Psoas muscle (tissue), 8 donors: ENCODE measurements around the gene RIMS1. TPM values are rescaled to one million over a fixed set of nuclear protein-coding genes. Genes with fewer than 3 reads are reported as not detected.

Experiments
- ATAC-seq, 4 donors: fragments of 200-7000 bp; cut with Tn5 transposase; one replicate each; pipeline ENCODE4 v1.9.1; 2020; ENCODE audit warnings: moderate library complexity in 3 of 4, mild to moderate bottlenecking in 2 of 4
- DNase-seq, 2 donors: peaks; one replicate each; pipeline ENCODE4 v3.0.0-alpha.2; 2020
- H3K27ac ChIP-seq: fragments of 200-600 bp; one replicate; pipeline ENCODE4 v1.8.0; 2022
- H3K27me3 ChIP-seq, 3 donors: fragments of 200-600 bp in 1 of 3; one replicate each; pipeline versions ENCODE4 v1.6.1 to v1.8.0; 2013 to 2022; ENCODE audit warnings: low read length in 2 of 3, mild to moderate bottlenecking in 2 of 3, moderate library complexity in 1 of 3; ENCODE audit not compliant: insufficient read depth in 3 of 3
- H3K36me3 ChIP-seq, 2 donors: fragments of 200-600 bp in 1 of 2; one replicate each; pipeline versions ENCODE4 v1.6.1 to v1.8.0; 2013 to 2022; ENCODE audit warnings: low read depth in 1 of 2, mild to moderate bottlenecking in 1 of 2, moderate library complexity in 1 of 2; ENCODE audit not compliant: insufficient read depth in 1 of 2
- H3K4me1 ChIP-seq: fragments of 200-600 bp; one replicate; pipeline ENCODE4 v1.8.0; 2022
- H3K4me3 ChIP-seq: fragments of 200-600 bp; one replicate; pipeline ENCODE4 v1.8.0; 2022; ENCODE audit warnings: mild to moderate bottlenecking
- H3K9me3 ChIP-seq: fragments of 200-600 bp; one replicate; pipeline ENCODE4 v1.8.0; 2022
- WGBS, 3 donors: extraction: QIAGEN DNeasy Blood & Tissue Kit; methylation state at CpG; one replicate each; pipeline versions ENCODE4 v1.1.6 to v1.1.7; 2013; 5-methylcytosine and 5-hydroxymethylcytosine counted together
- intact Hi-C, 2 donors: fragments of 100-400 bp; cut with DNase I; formaldehyde crosslinking; loops; one replicate each; pipeline versions ENCODE4 v1.11.0 to v1.14.2; 2022
- polyA plus RNA-seq, 3 donors: library from polyadenylated mRNA; stranded (reverse); fragments of 200-250 nt; gene quantifications; one replicate each; pipeline ENCODE4 v1.2.3, GENCODE V29; 2013
- total RNA-seq, 4 donors: library from RNA; stranded (reverse); fragmentation: NEBNext Ultra II Directional in 2 of 4; extraction: Animal tissue kit (Norgen Biotek cat#: 25700) in 2 of 4; gene quantifications; one replicate each; pipeline versions ENCODE4 v1.2.1 to v1.2.4, GENCODE V29; 2021 to 2023
- TF ChIP-seq, protein P1 (sequence below): fragments of 200-600 bp; IDR thresholded peaks from one replicate; pipeline ENCODE4 v1.8.0; 2022; ENCODE audit warnings: antibody characterized with exemption
- donor health status: healthy with polysubstance abuse.
- donor health status: DM: no; HTN: no; CAD: no; lungs with moderate emphysema.
- donor health status: Bipolar disorder and iron deficiency.
- donor health status: healthy.
- donor health status: DM: yes; HTN: yes; CAD: no.
- donor health status: DM: no; HTN: no; CAD: no.
- donor health status: DM: no; HTN: no; CAD: no.
- donor health status: DM: yes; HTN: yes; CAD: no.

Gene RIMS1
- total and polyA plus RNA-seq, 7 donors, result 0.03 to 2.0 (median 0.22) TPM

DNA sequence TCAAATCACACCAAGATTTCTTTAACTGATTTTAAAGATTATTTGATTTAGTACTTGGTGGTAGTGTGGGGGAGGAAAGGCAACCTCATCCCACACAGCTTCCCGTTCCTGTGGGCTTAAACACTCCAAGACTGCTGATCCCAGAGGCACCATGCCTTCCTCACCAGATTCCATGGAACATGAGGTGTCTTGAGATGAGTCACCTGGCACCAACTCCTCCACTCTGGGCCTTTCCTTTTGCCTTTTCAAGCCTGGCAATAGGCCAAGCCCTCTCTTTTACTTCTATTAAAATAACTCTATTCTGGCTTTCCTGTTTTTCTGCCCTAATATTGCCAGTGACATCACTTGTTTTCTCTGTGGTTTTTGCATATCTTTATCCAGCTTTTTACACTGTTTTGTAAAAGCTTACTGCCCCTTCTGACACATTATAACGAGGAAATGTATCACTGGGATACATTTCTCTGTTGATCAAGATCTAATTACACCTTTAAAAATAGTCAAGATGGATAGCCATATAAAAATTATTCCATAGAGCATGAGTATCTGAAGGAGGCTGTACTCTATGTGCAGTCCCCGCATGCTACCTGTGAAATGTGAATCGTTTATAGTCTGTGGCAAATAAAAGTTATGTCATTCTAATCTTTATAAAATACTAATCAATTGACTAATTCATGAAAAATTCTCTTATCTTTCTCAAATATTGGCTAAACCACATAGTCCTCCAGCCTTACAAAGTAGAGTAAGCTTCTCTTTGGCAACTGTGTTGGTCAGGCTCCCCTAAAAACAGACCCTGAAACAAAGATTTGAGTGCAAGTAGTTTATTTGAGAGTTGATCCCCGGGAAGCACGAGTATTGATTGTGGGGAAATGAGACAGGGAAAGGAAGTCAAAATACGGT lies 477.7 kb downstream of the RIMS1 start:
- Histone ChIP-seq H3K4me1 (no peaks in the 10 kb centered on the region), H3K27ac (no peak overlapping the region), H3K36me3 (no peaks in the 10 kb centered on the region), H3K27me3 (peaks cover 0 to 3% (median 0%) of the 10 kb centered on the region in 3 donors), H3K9me3 (no peaks in the 10 kb centered on the region), H3K4me3 (no peak overlapping the region)
- DNase-seq (no peak), ATAC-seq (peak in 1 of 4 donors; percentile 30)
- TF ChIP-seq, protein P1, sequence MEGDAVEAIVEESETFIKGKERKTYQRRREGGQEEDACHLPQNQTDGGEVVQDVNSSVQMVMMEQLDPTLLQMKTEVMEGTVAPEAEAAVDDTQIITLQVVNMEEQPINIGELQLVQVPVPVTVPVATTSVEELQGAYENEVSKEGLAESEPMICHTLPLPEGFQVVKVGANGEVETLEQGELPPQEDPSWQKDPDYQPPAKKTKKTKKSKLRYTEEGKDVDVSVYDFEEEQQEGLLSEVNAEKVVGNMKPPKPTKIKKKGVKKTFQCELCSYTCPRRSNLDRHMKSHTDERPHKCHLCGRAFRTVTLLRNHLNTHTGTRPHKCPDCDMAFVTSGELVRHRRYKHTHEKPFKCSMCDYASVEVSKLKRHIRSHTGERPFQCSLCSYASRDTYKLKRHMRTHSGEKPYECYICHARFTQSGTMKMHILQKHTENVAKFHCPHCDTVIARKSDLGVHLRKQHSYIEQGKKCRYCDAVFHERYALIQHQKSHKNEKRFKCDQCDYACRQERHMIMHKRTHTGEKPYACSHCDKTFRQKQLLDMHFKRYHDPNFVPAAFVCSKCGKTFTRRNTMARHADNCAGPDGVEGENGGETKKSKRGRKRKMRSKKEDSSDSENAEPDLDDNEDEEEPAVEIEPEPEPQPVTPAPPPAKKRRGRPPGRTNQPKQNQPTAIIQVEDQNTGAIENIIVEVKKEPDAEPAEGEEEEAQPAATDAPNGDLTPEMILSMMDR, result no peak
- 67 to 72% (median 68%) methylated on average over 7 of the region's 7 CpGs for WGBS, 3 donors
- intact Hi-C loops, result no loop called here

DNA sequence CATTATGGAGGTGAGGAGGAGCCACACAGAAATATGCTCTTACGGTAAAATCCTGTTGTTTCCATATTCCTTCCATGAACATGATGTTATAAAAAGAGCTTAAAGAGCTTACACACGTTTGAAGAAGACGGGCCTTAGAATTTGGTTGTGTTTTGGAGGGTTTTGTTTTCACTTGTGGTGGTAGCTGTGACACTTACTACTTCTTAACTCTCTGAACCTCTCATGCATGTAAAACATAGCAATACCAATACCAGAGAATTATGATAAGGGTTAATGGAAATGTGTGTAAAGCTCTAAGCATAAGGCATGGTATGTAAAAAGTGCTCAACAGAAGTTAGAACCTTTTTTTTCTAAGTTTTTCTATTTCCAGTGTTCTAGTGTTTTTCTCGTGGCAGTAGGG lies 479.4 kb downstream of the RIMS1 start:
- Histone ChIP-seq H3K27ac (no peak overlapping the region), H3K36me3 (no peaks in the 10 kb centered on the region), H3K4me1 (no peaks in the 10 kb centered on the region), H3K9me3 (no peaks in the 10 kb centered on the region), H3K4me3 (no peak overlapping the region), H3K27me3 (peaks cover 0 to 3% (median 0%) of the 10 kb centered on the region in 3 donors)
- TF ChIP-seq, protein P1, result no peak
- intact Hi-C loops, result no loop called here
- 64 to 72% (median 67%) methylated on average over 4 of the region's 4 CpGs for WGBS, 3 donors
- DNase-seq (no peak), ATAC-seq (no peak)

DNA sequence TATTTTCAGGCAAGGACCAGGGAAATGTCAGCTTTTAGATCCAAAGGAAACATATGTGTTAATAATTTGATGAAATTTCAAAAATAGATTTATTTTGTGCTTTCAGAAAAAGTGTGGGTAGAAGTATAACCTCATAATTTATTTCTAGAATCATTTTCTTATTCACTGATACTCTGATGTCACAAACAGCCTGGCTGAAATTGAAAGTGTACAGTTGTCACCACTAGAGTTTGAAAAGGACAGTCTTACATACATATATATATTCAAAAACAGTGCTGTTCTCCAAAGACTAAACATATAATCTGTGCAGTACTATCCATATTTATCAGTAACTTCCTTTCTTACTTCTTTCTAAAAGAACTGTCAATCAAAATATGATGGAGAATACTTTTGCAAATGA lies 481.1 kb downstream of the RIMS1 start:
- ATAC-seq (no peak), DNase-seq (no peak)
- Histone ChIP-seq H3K36me3 (no peaks in the 10 kb centered on the region), H3K27ac (no peak overlapping the region), H3K27me3 (peaks cover 0 to 3% (median 0%) of the 10 kb centered on the region in 3 donors), H3K9me3 (no peaks in the 10 kb centered on the region), H3K4me1 (no peaks in the 10 kb centered on the region), H3K4me3 (no peak overlapping the region)
- intact Hi-C loops, result no loop called here
- TF ChIP-seq, protein P1, result no peak

DNA sequence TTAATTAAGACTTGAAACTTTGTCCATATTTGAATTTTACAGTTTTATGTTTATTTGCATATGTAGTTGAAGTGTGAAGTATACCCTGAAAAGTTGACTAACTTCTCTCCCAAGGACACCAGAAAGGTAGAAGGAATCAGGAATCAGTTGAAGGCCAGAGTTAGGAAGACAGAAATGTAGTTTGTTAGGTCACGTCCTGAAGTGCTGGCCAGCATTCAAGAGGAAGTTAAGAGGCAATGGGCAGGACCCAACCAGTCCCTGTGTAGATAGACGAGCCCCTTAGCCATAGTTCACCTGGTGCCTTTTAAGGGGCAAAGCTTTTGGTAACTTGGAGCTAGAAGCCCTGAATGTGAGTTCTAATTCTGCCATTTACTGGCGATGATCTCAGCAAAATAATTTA lies 485.1 kb downstream of the RIMS1 start:
- H3K27me3 ChIP-seq, result no peaks in the 10 kb centered on the region
- no peak overlapping the region for H3K4me3 ChIP-seq
- ATAC-seq (no peak), DNase-seq (no peak)
- intact Hi-C loops, result no loop called here
- no peaks in the 10 kb centered on the region for H3K4me1 ChIP-seq
- 58 to 59% (median 59%) methylated on average over 3 of the region's 3 CpGs for WGBS, 3 donors
- H3K36me3 ChIP-seq, result no peaks in the 10 kb centered on the region
- H3K9me3 ChIP-seq, result no peaks in the 10 kb centered on the region
- TF ChIP-seq, protein P1, result no peak
- H3K27ac ChIP-seq, result no peak overlapping the region

DNA sequence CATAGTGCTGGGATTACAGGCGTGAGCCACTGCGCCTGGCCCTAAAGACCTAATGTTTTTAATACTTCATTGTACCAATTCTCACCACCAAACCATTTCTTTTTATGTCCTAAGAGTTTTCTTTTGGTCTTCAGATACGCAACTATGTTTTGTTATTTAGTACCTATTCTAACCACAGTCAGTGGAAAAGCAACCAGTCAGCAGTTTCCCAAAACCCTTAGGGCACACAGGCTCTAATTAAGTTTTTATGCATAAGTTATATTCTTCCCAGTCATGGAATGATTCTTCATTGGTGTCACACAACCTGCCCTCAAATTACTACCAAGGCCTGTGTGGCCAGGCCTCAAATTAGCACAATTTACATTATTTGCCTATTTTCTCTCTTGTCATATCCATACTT lies 487.8 kb downstream of the RIMS1 start:
- Histone ChIP-seq H3K9me3 (no peaks in the 10 kb centered on the region), H3K4me1 (no peaks in the 10 kb centered on the region), H3K36me3 (no peaks in the 10 kb centered on the region), H3K27me3 (no peaks in the 10 kb centered on the region), H3K4me3 (no peak overlapping the region), H3K27ac (no peak overlapping the region)
- ATAC-seq, result no peak
- intact Hi-C loops, result no loop called here
- TF ChIP-seq, protein P1, result no peak
- WGBS, 3 donors, result 94 to 97% (median 96%) methylated on average over 3 of the region's 3 CpGs
- no peak for DNase-seq
